ENCODE measurements around the gene TCP1. TPM values are rescaled to one million over a fixed set of nuclear protein-coding genes. Genes with fewer than 3 reads are reported as not detected.

TCP1 gene
- total and polyA plus RNA-seq, 9 of the 15 experiments (the other 6 are each of a cell fraction or from before 2014, with no cell fraction given): 331 to 801 (median 645) TPM

DNA sequence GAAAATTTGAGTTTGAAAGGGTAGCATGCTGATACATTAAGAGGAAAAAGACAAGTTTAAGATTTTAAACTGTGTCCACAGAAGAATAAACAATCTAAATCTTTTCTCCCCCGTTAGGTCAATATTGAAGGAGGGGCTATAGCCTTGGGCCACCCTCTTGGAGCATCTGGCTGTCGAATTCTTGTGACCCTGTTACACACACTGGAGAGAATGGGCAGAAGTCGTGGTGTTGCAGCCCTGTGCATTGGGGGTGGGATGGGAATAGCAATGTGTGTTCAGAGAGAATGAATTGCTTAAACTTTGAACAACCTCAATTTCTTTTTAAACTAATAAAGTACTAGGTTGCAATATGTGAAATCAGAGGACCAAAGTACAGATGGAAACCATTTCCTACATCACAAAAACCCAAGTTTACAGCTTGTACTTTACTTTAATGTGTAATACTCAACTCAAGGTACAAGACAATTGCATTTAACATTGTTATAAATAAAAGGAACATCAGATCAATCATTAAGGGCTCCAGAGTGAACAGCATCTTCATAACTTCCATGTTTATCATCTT, 10.8 kb downstream of the TCP1 start (continued):
- TF ChIP-seq, protein P1, sequence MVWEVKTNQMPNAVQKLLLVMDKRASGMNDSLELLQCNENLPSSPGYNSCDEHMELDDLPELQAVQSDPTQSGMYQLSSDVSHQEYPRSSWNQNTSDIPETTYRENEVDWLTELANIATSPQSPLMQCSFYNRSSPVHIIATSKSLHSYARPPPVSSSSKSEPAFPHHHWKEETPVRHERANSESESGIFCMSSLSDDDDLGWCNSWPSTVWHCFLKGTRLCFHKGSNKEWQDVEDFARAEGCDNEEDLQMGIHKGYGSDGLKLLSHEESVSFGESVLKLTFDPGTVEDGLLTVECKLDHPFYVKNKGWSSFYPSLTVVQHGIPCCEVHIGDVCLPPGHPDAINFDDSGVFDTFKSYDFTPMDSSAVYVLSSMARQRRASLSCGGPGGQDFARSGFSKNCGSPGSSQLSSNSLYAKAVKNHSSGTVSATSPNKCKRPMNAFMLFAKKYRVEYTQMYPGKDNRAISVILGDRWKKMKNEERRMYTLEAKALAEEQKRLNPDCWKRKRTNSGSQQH (CRISPR knock-in tag; IDR thresholded peaks at IDR 0.05): no peak
- TF ChIP-seq ZNF408 (CRISPR knock-in tag; IDR thresholded peaks at IDR 0.05; ENCODE audit: low read depth) (no peak), OTX1 (CRISPR knock-in tag; IDR thresholded peaks at IDR 0.05) (no peak), ZNF239 (CRISPR knock-in tag; IDR thresholded peaks at IDR 0.05) (no peak), POLR2AphosphoS2 (IDR thresholded peaks at IDR 0.05; ENCODE audit: low read length) (peak; percentile 25; the same call in 1 of the 2 replicates), POLR2A (conservative IDR thresholded peaks at IDR 0.05) (peak; percentile 45), ZNF695 (CRISPR knock-in tag; IDR thresholded peaks at IDR 0.05) (no peak), SMAD1 (IDR thresholded peaks at IDR 0.05; ENCODE audit: low read depth, low read length, partially characterized antibody) (no peak), SUPT5H (IDR thresholded peaks at IDR 0.05) (peak; percentile 15; the same call in 1 of the 2 replicates), ZNF830 (CRISPR knock-in tag; IDR thresholded peaks at IDR 0.05) (no peak), KLF6 (CRISPR knock-in tag; IDR thresholded peaks at IDR 0.05; ENCODE audit: borderline replicate concordance) (no peak), NRF1 (conservative IDR thresholded peaks at IDR 0.05 in 1 of 2, IDR thresholded peaks at IDR 0.05 in 1 of 2) (no peak), ATF1 (CRISPR knock-in tag; IDR thresholded peaks at IDR 0.05) (no peak), ATF1 (tag; IDR thresholded peaks at IDR 0.05) (no peak), SP2 (IDR thresholded peaks at IDR 0.05; ENCODE audit: extremely low read depth, low read depth, low read length, poor library complexity, severe bottlenecking) (no peak)
- TF ChIP-seq, protein P2, sequence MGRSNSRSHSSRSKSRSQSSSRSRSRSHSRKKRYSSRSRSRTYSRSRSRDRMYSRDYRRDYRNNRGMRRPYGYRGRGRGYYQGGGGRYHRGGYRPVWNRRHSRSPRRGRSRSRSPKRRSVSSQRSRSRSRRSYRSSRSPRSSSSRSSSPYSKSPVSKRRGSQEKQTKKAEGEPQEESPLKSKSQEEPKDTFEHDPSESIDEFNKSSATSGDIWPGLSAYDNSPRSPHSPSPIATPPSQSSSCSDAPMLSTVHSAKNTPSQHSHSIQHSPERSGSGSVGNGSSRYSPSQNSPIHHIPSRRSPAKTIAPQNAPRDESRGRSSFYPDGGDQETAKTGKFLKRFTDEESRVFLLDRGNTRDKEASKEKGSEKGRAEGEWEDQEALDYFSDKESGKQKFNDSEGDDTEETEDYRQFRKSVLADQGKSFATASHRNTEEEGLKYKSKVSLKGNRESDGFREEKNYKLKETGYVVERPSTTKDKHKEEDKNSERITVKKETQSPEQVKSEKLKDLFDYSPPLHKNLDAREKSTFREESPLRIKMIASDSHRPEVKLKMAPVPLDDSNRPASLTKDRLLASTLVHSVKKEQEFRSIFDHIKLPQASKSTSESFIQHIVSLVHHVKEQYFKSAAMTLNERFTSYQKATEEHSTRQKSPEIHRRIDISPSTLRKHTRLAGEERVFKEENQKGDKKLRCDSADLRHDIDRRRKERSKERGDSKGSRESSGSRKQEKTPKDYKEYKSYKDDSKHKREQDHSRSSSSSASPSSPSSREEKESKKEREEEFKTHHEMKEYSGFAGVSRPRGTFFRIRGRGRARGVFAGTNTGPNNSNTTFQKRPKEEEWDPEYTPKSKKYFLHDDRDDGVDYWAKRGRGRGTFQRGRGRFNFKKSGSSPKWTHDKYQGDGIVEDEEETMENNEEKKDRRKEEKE (IDR thresholded peaks at IDR 0.05; ENCODE audit: borderline replicate concordance in 1 of 2, control insufficient read depth in 1 of 2, low read depth in 2 of 2, low read length in 1 of 2): peak in 1 of 2 experiments; percentile 37; a peak in 1 of 4 replicates
- TF ChIP-seq, protein P3, sequence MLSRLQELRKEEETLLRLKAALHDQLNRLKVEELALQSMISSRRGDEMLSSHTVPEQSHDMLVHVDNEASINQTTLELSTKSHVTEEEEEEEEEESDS (CRISPR knock-in tag; IDR thresholded peaks at IDR 0.05): no peak
- TF ChIP-seq, protein P4, sequence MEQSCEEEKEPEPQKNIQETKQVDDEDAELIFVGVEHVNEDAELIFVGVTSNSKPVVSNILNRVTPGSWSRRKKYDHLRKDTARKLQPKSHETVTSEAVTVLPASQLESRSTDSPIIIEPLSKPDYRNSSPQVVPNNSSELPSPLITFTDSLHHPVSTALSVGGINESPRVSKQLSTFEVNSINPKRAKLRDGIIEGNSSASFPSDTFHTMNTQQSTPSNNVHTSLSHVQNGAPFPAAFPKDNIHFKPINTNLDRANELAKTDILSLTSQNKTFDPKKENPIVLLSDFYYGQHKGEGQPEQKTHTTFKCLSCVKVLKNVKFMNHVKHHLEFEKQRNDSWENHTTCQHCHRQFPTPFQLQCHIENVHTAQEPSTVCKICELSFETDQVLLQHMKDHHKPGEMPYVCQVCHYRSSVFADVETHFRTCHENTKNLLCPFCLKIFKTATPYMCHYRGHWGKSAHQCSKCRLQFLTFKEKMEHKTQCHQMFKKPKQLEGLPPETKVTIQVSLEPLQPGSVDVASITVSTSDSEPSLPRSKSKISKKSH (CRISPR knock-in tag; IDR thresholded peaks at IDR 0.05): no peak

Measured in K562 (cell line).